Medulla oblongata (tissue), 1 donor: ENCODE data around the gene RHOU.

ENCODE experiments used
- DNase-seq: peaks from one replicate; pipeline ENCODE4 v3.0.0-alpha.2; 2015; ENCODE audit errors: extremely low spot score

The RHOU gene

DNA sequence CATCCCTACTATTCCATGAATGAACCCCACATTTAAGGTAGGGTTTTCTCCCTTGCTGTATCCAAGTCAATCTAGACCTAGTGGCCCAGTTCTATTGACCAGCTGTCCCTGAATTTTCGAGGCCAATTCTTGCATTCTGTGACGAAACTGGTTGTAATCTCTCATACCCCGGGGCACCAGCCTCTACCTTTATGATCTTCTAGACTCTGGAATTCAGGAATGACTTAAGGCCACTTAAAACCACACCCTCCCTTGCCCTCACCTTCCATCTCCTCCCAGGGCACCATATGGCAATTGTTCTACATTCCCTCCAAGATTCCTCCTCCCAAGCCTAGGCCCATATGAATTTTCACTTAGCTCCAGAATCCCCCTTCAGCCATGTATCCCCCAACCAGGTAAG is 48.9 kb downstream of the RHOU start:
- DNase-seq = no peak

DNA sequence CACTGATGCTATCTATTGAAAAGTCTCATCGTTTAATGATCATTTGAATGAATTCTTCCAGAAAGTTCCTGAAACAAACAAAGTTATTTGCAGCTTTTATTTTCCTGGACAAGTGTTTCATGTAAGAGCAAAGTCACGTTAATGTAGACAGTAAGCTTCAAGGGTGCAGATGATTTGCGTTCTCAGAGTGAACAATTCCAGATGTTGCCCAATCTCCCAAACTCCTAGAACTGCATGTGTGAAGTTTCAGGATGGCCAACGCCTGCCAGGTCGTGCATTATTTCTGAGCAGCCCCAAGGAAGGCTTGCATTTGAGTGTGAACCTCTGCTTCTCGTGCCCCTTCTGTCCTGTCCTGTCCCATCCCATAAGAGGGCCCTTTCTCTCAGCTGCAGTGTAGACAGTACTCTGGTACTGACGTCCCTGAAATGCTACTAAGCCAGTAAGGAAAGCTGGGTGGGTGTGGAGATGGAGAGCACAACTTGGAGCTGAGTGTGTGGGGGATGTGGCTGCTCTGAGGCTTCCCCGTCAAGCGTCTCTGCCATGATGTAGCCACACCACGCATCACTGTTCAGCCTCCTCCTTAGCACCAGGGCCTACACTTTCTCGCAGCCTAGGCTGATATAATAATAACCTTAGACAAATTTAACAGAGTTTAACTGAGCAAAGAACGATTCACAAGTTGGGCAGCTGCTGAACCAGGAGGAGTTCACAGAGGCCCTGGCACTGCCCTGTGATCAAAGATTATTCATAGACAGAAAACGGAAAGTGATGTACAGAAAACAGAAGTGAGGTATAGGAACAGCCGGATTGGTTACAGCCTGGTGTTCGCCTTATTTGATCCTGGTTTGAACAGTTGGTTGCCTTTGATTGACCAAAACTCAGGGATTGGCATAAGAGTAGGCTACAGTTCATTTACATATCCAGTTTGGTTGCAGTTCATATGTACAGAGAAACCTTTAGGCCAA is 50.4 kb downstream of the RHOU start:
- DNase-seq = no peak

DNA sequence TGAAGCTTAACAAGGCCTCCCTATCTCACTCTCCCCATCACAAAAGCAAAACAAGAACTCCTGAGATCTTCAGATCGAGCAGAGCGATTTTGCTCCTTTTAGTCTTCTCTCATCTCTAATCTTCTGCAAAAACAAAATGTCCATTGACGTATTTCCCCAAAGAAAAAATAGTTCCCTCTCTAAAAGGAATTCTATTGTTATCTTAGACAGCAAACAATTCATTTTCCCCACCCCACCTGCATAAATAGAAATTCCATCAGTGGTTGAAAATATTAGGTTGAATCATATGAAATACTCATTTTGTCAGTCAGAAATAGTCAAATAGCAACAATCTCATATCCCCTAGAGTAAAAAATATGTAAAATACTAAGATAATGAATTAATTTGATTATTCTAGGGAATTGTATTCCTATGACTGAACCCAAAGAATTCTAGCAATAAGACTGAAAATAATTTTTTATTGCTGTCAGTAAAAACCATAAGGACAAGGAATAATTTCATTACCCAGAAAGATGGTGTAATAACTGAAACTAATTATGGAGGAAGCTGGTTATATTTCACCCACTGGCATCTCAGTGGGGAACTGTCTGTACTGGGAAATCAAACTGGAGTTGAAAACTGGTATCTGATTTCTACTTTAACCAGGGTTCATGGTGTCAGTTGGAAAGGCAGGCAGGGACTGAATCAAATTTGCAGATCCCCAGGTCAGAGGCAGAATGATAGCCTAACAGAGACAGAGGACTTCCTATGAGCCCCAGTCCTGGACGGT is 51.3 kb downstream of the RHOU start:
- no peak for DNase-seq

DNA sequence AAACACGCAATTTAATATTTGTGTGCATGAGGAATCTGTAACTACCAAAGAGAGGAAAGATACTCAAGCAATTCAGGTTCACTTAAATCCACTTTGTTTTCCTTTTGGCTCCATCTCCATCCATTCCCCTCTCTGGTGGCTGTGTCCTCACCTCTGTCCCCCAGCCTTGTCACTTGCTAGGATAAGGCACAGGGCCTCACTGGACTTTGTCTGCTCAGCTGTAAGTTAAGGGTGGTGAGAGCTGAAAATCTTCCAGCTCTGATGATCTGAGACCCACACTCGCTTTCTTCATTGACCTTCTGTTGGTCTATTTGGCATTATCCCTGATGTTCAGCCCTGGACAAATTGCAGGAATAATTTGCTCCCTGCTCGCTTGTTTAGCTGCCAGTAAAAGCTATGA is 56.5 kb downstream of the RHOU start:
- DNase-seq = no peak

DNA sequence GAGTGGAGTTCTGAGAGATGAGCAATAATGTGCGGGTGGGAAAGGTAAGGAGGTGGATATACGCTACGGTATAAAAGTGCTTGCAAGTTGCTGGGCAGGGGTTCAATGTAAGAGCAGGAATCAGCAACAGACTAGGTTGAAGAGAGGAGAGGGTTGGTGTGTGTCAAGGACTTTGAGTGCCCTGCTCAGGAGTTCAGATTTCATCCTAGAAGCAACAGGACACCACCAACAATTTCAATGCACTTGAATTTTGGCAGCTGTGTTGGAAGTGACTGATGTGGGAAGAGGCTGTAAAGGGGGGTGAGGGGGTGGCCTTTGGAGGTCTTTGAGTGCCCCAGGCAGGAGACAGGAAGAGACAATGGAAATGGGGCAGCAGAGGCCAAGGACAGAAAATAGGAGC is 57.3 kb downstream of the RHOU start:
- DNase-seq = no peak

DNA sequence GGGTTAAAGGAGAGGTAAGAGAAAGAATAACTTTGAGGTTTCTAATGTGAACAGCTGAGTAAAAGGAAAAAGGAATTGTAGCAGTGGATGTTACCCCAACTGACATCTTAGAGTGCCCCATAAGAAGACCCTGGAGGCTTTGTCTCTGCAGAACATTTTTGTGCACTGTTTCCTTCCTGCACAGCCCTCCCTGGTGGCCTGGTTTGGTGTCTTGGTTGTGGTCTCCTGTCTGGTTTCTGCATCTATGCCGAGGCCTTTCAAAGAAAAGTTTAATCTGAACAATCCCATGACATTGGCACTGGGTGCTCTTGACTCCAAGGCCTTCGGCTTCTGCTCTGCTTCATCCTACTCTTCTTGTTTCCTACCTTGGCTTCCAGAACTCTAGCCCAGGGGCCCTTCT is 57.8 kb downstream of the RHOU start:
- no peak for DNase-seq

DNA sequence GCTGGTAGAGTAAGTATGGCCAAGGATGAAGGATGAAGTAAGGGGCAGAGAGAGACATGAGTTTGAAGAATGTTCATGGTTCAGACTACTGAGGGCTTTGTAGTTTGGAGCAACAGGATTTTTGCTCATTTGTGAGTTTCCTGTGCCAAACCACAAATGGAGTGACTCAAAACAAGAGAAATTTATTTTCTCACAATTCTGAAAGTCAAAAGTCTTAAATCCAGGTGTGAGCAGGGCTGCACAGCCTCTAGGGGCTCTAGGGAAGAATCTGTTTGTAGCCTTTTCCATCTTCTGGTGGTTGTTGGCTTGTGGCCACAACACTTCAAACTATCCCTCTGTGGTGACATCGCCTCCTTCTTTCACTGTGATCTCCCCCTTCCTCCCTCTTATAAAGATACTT is 58.9 kb downstream of the RHOU start:
- no peak for DNase-seq

DNA sequence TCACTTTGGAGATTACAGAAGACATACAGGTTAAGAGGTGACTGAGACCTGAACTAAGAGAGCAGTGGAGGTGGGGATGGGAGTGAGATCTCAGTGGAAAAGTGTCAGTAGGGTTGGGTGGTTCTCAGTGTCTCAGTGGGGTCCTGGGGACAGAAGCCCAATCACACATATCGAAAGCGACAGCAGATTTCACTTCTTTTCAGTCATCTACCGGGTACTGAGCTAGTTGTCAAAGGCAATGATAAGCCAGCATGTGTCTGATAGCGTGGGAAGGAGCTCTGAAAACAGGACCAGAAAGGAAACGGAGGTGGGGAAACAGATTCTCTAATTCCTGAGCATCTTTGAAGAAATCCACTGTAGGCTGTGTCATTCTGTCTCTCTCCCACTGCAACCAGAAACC is 59.5 kb downstream of the RHOU start:
- DNase-seq = no peak

DNA sequence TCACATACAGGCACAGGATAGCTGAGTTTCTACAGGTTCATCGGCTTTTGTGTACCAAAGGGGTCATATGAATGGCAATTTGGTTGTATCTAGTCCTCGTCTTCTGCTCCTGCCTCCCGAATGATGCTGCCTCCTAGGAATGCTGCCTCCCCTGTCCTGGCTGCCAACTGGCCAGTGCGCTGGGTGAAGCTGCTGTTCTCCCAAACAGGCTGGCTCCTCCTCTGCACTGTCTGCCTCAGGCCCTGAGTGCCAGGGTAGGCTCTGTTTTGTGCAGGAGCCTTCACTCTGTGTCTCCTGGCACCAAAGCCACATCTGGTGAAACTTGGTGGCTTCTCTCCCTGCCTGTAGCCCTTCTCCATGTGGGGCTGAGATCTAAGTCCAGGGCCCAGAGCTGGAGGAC is 60.3 kb downstream of the RHOU start:
- no peak for DNase-seq
